T-helper 2 cell treated with Interferon-gamma antibody and Interleukin-4, amounts not matched to agents 5 μg/mL and 100 μg/mL, for 36 hours (primary cell): ENCODE results near the gene SLC23A1.
"Not testable (repeated sequence)": the region's sequence is repeated elsewhere in the genome, so short reads cannot be mapped to it uniquely, and the experiment has no call there.

ENCODE experiments used
- DNase-seq: peaks from one replicate; pipeline ENCODE4 v3.0.0; 2021; ENCODE audit warnings: low spot score
- H3K27ac Mint-ChIP-seq: one replicate; pipeline ENCODE4 v1.8.0; 2021; ENCODE audit warnings: mild to moderate bottlenecking, mixed read lengths
- H3K27me3 Mint-ChIP-seq: one replicate; pipeline ENCODE4 v1.8.0; 2021; ENCODE audit warnings: low read depth, mixed read lengths
- H3K36me3 Mint-ChIP-seq: one replicate; pipeline ENCODE4 v1.8.0; 2021; ENCODE audit warnings: low read depth, mixed read lengths
- H3K4me1 Mint-ChIP-seq: one replicate; pipeline ENCODE4 v1.8.0; 2021; ENCODE audit warnings: low read depth, mixed read lengths
- H3K4me3 Mint-ChIP-seq: one replicate; pipeline ENCODE4 v1.8.0; 2022; ENCODE audit warnings: mild to moderate bottlenecking, moderate library complexity, mixed read lengths
- H3K9me3 Mint-ChIP-seq: one replicate; pipeline ENCODE4 v1.8.0; 2021; ENCODE audit warnings: mixed read lengths

SLC23A1 gene

DNA sequence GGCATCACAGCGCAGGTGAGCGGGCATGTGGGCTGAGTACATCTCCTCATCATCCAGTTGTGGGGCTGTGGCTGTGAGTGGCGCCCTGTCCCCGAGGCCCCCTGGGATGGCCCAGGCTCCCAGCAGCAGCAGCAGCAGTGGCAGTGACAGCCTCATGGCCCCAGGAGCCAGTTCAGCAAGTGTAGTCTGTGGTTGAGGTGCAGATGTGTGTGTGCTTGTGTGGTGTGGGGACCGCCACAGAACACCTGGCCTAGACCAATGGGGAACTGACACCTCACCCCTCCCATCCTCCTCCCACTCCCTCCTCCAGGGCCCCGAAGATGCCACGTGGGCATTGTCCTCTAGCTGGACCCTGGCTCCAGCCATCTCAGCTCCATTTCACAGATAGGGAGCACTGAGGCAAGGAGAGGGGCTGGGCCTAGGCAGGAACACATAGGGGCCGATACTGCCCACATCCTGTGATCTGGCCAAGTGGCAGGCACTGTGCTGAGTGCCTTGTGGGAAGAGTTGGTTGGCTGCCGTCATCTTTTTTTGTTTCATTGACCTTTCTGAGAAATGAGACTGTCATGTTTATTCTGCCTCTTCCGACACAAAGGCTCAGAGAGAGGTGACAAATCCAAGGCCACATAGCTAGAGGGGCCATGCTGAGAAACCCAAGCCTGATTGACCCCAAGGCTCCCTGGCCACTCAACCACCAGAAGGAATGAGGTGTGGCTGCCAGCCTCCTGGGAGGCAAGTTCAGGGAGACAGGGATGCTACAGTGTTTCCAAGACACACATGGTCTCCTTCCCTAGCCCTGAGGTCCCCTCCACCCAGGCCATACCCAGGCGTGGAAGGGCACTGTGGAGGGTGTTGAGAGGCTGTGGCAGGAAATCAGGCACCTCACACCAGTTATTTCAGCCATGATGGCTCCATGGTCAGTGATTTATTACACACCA is 6.9 kb upstream of the SLC23A1 start, which contains the start of gene MZB1:
TSS of gene MZB1 (minus strand) at position 213 of the 938 bp plus-strand sequence. CDS start at position 156, 57 bp downstream.
- Mint-ChIP-seq H3K4me1 (peaks cover 57% of the 10 kb centered on the region), H3K27me3 (no peaks in the 10 kb centered on the region), H3K4me3 (peak within 1 kb of the TSS; percentile 100), H3K27ac (peak within 1 kb of the TSS; percentile 100), H3K36me3 (peaks cover 20% of the 10 kb centered on the region), H3K9me3 (no peaks in the 10 kb centered on the region)
- peak; percentile 83 for DNase-seq

- Mint-ChIP-seq H3K4me3 (peak overlapping the region; percentile 100), H3K4me1 (peaks cover 64% of the 10 kb centered on the region)
Observed at GRCh38 chr5:139388198-139388821, 5.2 kb upstream of the SLC23A1 start.

DNA sequence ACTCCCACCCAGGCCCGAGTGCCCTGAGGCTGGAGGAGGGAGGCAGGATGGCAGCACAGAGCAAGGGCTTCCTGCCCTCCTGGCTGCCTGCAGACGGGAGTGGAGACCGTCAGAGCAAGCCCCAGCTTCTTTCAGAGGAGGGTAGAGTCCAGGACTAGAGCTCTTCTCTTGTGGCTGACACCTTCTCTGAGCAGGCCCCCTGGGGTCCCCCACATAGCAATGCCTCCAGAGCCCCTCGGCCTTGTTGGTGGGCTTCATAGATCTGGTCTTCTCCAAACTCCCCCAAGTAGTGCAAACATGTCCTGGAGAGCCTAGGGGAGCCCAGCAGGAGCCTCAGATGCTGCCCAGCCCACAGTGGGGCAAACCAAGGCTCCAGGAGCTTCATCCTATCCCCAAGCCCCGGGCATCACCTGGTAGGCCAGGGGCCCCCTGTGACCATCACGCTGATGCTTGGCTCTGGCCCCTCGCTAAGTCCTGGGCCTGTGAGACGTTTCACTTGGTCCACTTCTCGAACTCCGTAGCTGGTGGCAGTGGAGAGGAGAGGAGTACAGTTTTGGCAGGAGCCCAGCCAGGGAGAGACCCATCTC is 4.6 kb upstream of the SLC23A1 start:
- H3K27ac Mint-ChIP-seq, result peak overlapping the region; percentile 69
- peak overlapping the region; percentile 100 for H3K4me3 Mint-ChIP-seq
- H3K9me3 Mint-ChIP-seq, result no peaks in the 10 kb centered on the region
- peaks cover 60% of the 10 kb centered on the region for H3K4me1 Mint-ChIP-seq
- H3K36me3 Mint-ChIP-seq, result peaks cover 18% of the 10 kb centered on the region
- DNase-seq, result no peak
- no peaks in the 10 kb centered on the region for H3K27me3 Mint-ChIP-seq

More at GRCh38 chr5:139388198-139388821, 5.2 kb upstream of the SLC23A1 start:
- Mint-ChIP-seq H3K36me3 (peaks cover 20% of the 10 kb centered on the region), H3K27me3 (no peaks in the 10 kb centered on the region), H3K9me3 (no peaks in the 10 kb centered on the region), H3K27ac (peak overlapping the region; percentile 69)
- DNase-seq, result no peak

DNA sequence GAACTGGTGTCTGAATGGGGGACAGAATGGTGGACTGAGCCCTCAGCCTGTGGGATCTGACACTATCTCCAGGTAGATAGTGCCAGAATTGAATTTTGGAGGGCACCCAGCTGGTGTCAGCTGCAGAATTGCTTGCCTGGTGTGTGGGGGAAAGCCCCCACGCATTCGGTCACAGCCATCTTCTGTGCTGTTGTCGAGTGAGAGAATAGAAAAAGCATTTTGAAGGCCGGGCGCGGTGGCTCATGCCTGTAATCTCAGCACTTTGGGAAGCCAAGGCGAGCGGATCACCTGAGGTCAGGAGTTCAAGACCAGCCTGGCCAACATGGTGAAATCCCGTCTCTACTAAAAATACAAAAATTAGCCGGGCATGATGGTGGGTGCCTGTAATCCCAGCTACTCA is 3.9 kb upstream of the SLC23A1 start:
- H3K36me3 Mint-ChIP-seq, result peaks cover 17% of the 10 kb centered on the region
- H3K27me3 Mint-ChIP-seq, H3K9me3 Mint-ChIP-seq, DNase-seq: not testable (repeated sequence)
- H3K4me3 Mint-ChIP-seq, result peak overlapping the region; percentile 100
- peak overlapping the region; percentile 70 for H3K27ac Mint-ChIP-seq
- peaks cover 60% of the 10 kb centered on the region for H3K4me1 Mint-ChIP-seq

DNA sequence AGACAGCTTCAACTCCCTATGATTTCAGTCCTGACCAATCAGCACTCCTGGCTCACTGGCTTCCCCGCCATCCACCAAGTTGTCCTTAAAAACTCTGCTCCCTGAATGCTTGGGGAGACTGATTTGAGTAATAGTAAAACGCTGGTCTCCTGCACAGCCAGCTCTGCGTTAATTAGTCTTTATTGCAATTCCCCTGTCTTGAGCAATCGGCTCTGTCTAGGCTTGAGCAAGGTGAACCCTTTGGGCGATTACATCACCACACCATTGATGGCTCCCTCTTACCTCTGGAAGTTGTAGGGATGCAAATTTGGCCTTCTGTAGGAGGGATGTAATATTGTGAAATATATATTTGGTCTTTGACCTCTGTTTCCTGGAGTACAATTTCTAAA is 2.9 kb upstream of the SLC23A1 start:
- Mint-ChIP-seq H3K4me3 (peak overlapping the region; percentile 84), H3K27ac (peak overlapping the region; percentile 70), H3K4me1 (peaks cover 52% of the 10 kb centered on the region), H3K9me3 (no peaks in the 10 kb centered on the region), H3K27me3 (no peaks in the 10 kb centered on the region), H3K36me3 (peaks cover 13% of the 10 kb centered on the region)
- DNase-seq, result no peak

DNA sequence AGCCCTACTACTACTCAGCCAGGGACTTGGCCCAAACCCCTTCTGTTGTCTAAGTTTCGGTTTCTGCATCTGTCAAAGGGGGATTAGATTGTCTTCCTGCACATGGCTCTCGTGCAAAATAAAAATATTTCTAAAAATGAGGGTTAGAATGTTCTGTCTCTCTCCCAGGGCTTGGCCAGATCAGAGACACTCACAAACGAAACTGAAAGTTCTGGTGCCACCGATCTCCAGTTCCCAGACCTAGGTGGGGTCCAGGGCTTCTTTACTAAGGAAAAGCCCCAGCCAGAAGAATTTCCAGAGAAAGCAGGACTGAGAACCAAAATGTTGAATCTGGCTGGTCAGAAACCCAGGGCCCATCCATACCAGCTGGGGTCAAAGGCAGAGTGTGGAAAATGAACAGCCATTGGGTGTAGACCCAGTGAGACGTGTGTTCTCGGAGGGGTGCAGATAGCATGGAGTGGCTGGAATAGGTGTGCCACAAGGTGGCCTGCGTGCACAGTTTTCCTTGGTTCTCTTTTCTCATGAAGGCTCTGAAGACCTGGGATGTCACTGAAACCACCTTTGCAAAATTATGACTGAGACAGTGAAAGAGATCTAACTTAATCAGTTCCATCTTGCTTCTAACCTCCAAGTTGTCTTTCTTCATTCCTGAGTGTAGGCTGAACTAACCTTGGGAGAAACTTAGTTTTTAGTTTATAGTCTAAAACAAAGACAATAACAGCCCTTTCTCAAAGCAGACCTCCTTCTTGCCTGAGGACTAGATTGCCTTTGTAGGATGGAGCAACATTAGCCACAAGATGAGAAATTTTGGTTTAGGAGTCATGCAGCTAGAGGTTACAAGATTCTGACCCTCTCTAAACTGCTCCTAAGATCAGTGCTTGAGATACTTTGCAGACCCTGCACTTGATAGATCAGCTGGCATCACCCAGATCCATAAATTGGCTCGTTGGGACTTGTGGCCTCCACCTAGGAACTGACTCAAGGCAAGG is 2.3 kb upstream of the SLC23A1 start:
- H3K36me3 Mint-ChIP-seq, result peaks cover 13% of the 10 kb centered on the region
- no peak for DNase-seq
- H3K27ac Mint-ChIP-seq, result peak overlapping the region; percentile 95
- H3K9me3 Mint-ChIP-seq, result no peaks in the 10 kb centered on the region
- peak overlapping the region; percentile 84 for H3K4me3 Mint-ChIP-seq
- no peaks in the 10 kb centered on the region for H3K27me3 Mint-ChIP-seq
- H3K4me1 Mint-ChIP-seq, result peaks cover 45% of the 10 kb centered on the region

DNA sequence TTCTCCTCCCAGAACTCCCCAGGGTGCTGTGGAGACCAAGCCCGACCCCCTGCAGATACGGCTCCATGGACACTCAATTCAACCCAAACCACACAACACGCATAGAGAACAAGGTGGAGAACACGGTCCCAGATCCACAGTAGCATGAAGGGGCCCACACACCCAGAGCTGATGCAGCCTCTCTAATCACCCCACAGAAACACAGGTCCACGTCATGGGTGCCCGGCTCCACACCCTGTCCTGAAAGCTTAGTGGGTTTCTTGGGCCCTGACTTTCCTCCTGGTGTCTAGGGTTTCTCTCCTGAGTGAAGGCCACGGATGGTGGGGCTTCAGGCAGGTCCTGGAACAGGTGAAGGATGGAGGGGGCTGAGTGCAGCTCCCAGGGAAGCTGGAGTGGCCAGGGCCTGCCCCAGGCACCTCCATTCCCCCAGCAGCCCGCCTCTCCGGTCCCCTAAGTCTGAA is 1.5 kb upstream of the SLC23A1 start:
- H3K27ac Mint-ChIP-seq, result peak overlapping the region; percentile 95
- H3K9me3 Mint-ChIP-seq, result no peaks in the 10 kb centered on the region
- peak overlapping the region; percentile 84 for H3K4me3 Mint-ChIP-seq
- H3K36me3 Mint-ChIP-seq, result peaks cover 12% of the 10 kb centered on the region
- no peak for DNase-seq
- H3K27me3 Mint-ChIP-seq, result no peaks in the 10 kb centered on the region
- H3K4me1 Mint-ChIP-seq, result peaks cover 38% of the 10 kb centered on the region

GRCh38 chr5:139383993-139384590 is 995 bp upstream of the SLC23A1 start:
- Mint-ChIP-seq H3K9me3 (no peaks in the 10 kb centered on the region), H3K36me3 (peaks cover 9% of the 10 kb centered on the region), H3K4me1 (peaks cover 35% of the 10 kb centered on the region), H3K27ac (peak overlapping the region; percentile 95), H3K27me3 (no peaks in the 10 kb centered on the region), H3K4me3 (peak overlapping the region; percentile 84)
- no peak for DNase-seq

GRCh38 chr5:139382807-139383206 is 290 bp downstream of the SLC23A1 start:
- H3K27me3 Mint-ChIP-seq, result no peaks in the 10 kb centered on the region
- H3K27ac Mint-ChIP-seq, result no peak overlapping the region
- H3K36me3 Mint-ChIP-seq, result peaks cover 3% of the 10 kb centered on the region
- no peak overlapping the region for H3K4me3 Mint-ChIP-seq
- no peaks in the 10 kb centered on the region for H3K9me3 Mint-ChIP-seq
- no peak for DNase-seq
- peaks cover 31% of the 10 kb centered on the region for H3K4me1 Mint-ChIP-seq

- Mint-ChIP-seq H3K4me1 (peaks cover 31% of the 10 kb centered on the region), H3K9me3 (no peaks in the 10 kb centered on the region), H3K36me3 (peaks cover 7% of the 10 kb centered on the region), H3K27me3 (no peaks in the 10 kb centered on the region), H3K4me3 (no peak overlapping the region), H3K27ac (no peak overlapping the region)
- no peak for DNase-seq
Observed at GRCh38 chr5:139381837-139382761, 998 bp downstream of the SLC23A1 start.

DNA sequence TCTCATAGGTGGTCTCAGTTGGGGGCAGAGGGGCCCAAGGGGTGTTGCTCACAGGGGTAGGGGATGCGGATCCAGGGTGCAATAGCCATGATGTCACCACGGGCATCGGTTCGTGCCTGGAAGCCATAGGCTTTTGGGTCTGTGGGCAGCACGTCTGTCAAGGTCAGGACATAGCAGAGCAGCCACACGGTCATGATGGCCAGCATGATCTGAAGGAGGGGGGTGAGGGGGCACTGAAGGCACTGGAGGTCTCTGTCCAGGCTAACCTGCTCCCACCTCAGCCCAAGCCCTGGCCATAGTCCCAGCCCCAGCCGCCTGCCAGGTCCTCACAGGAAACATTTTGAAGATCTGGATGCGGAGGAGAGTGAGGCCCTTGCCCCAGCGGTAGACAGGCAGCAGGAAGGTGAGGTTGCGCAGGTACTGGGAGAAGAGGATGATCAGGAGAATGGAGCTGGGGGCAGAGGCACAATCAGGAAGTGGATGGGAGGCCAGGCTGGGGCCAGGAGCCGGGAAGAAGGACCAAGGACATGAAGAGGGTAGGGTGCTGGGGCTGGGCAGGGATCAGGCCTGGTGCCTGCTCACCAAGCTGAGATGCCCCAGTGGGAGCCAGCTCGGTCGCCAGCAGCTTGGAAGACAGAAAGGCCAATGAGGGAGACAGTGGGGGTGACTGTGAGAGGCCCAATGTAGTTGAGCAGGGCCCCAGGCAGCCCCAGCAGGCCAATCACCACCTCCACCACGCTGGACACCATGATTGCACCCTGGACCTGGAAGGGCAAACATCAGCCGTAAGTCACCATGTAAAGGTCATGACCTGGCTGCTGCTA is 3.3 kb downstream of the SLC23A1 start:
- peaks cover 8% of the 10 kb centered on the region for H3K36me3 Mint-ChIP-seq
- H3K27me3 Mint-ChIP-seq, result no peaks in the 10 kb centered on the region
- peak overlapping the region; percentile 7 for H3K27ac Mint-ChIP-seq
- no peaks in the 10 kb centered on the region for H3K9me3 Mint-ChIP-seq
- DNase-seq, result no peak
- no peak overlapping the region for H3K4me3 Mint-ChIP-seq
- peaks cover 12% of the 10 kb centered on the region for H3K4me1 Mint-ChIP-seq
